ENCODE results near the gene SSBP2. TPM values are rescaled to one million over a fixed set of nuclear protein-coding genes. Genes with fewer than 3 reads are reported as not detected.

Gene SSBP2
- total RNA-seq, 2 experiments from 2014 or later = 13.0 to 14.2 TPM

GRCh38 chr5:81533629-81534405 is 217.1 kb downstream of the SSBP2 start:
- intact Hi-C loops (cut with micrococcal nuclease) = loop anchor here (10.0 kb wide), 1 partner anchor 441 kb away; the partner anchor contains the start of gene ATG10
- Mint-ChIP-seq H3K9me3 (no peaks in the 10 kb centered on the region), H3K36me3 (no peaks in the 10 kb centered on the region), H3K4me3 (no peak overlapping the region), H3K27me3 (no peaks in the 10 kb centered on the region), H3K4me1 (ENCODE audit: low read depth) (peaks cover 32% of the 10 kb centered on the region), H3K27ac (no peak overlapping the region)
- DNase-seq = no peak
- CTCF ChIA-PET = no interaction called here
- POLR2A ChIA-PET = no interaction called here

GRCh38 chr5:81530919-81531318 is 220.0 kb downstream of the SSBP2 start:
- intact Hi-C loops (cut with micrococcal nuclease) = loop anchor here (10.0 kb wide), 1 partner anchor 444 kb away; the partner anchor contains the start of gene ATG10
- no peak for DNase-seq
- CTCF ChIA-PET = no interaction called here

GRCh38 chr5:81525690-81526089 is 225.2 kb downstream of the SSBP2 start:
- ChIA-PET POLR2A (no interaction called here), CTCF (no interaction called here)
- Mint-ChIP-seq H3K4me1 (ENCODE audit: low read depth) (peaks cover 5% of the 10 kb centered on the region), H3K4me3 (no peak overlapping the region), H3K27ac (peak overlapping the region; percentile 8), H3K9me3 (no peaks in the 10 kb centered on the region), H3K27me3 (no peaks in the 10 kb centered on the region), H3K36me3 (no peaks in the 10 kb centered on the region)
- DNase-seq = no peak
- intact Hi-C loops (cut with micrococcal nuclease) = no loop called here

More at GRCh38 chr5:81530919-81531318, 220.0 kb downstream of the SSBP2 start:
- Mint-ChIP-seq H3K27me3 (no peaks in the 10 kb centered on the region), H3K4me1 (ENCODE audit: low read depth) (peaks cover 13% of the 10 kb centered on the region), H3K4me3 (no peak overlapping the region), H3K27ac (no peak overlapping the region), H3K36me3 (no peaks in the 10 kb centered on the region), H3K9me3 (no peaks in the 10 kb centered on the region)
- POLR2A ChIA-PET = no interaction called here

GRCh38 chr5:81524015-81524414 is 226.9 kb downstream of the SSBP2 start:
- Mint-ChIP-seq H3K4me3 (no peak overlapping the region), H3K27ac (no peak overlapping the region), H3K4me1 (ENCODE audit: low read depth) (peaks cover 5% of the 10 kb centered on the region), H3K27me3 (no peaks in the 10 kb centered on the region), H3K36me3 (no peaks in the 10 kb centered on the region), H3K9me3 (no peaks in the 10 kb centered on the region)
- ChIA-PET POLR2A (no interaction called here), CTCF (interaction anchor here (1.3 kb wide), 1 partner anchor 17 kb away, joined by 4 read pairs; no protein-coding TSS in a partner anchor)
- DNase-seq = no peak
- intact Hi-C loops (cut with micrococcal nuclease) = no loop called here

- H3K4me3 Mint-ChIP-seq = no peak overlapping the region
- no peaks in the 10 kb centered on the region for H3K36me3 Mint-ChIP-seq
- no peak overlapping the region for H3K27ac Mint-ChIP-seq
- no peaks in the 10 kb centered on the region for H3K9me3 Mint-ChIP-seq
- ChIA-PET CTCF (no interaction called here), POLR2A (no interaction called here)
- intact Hi-C loops (cut with micrococcal nuclease) = no loop called here
- peaks cover 5% of the 10 kb centered on the region for H3K4me1 Mint-ChIP-seq (ENCODE audit: low read depth)
- H3K27me3 Mint-ChIP-seq = no peaks in the 10 kb centered on the region
- DNase-seq = no peak
These were observed 228.3 kb downstream of the SSBP2 start for GRCh38 chr5:81522571-81522970.

GRCh38 chr5:81520769-81521168 is 230.1 kb downstream of the SSBP2 start:
- H3K4me1 Mint-ChIP-seq (ENCODE audit: low read depth) = peaks cover 5% of the 10 kb centered on the region
- ChIA-PET CTCF (no interaction called here), POLR2A (no interaction called here)
- no peaks in the 10 kb centered on the region for H3K9me3 Mint-ChIP-seq
- H3K27me3 Mint-ChIP-seq = no peaks in the 10 kb centered on the region
- intact Hi-C loops (cut with micrococcal nuclease) = no loop called here
- no peak overlapping the region for H3K27ac Mint-ChIP-seq
- H3K4me3 Mint-ChIP-seq = no peak overlapping the region
- no peaks in the 10 kb centered on the region for H3K36me3 Mint-ChIP-seq
- DNase-seq = no peak

GRCh38 chr5:81519217-81519905 is 231.5 kb downstream of the SSBP2 start:
- no peaks in the 10 kb centered on the region for H3K4me1 Mint-ChIP-seq (ENCODE audit: low read depth)
- ChIA-PET POLR2A (no interaction called here), CTCF (interaction anchor here (0.7 kb wide), 1 partner anchor 191 kb away, joined by 3 read pairs; no protein-coding TSS in a partner anchor)
- intact Hi-C loops (cut with micrococcal nuclease) = no loop called here
- no peak for DNase-seq
- no peaks in the 10 kb centered on the region for H3K9me3 Mint-ChIP-seq
- H3K4me3 Mint-ChIP-seq = no peak overlapping the region
- no peak overlapping the region for H3K27ac Mint-ChIP-seq
- H3K36me3 Mint-ChIP-seq = no peaks in the 10 kb centered on the region
- no peaks in the 10 kb centered on the region for H3K27me3 Mint-ChIP-seq

GRCh38 chr5:81517462-81517861 is 233.4 kb downstream of the SSBP2 start:
- Mint-ChIP-seq H3K9me3 (no peaks in the 10 kb centered on the region), H3K27me3 (no peaks in the 10 kb centered on the region), H3K36me3 (no peaks in the 10 kb centered on the region), H3K27ac (no peak overlapping the region), H3K4me1 (ENCODE audit: low read depth) (no peaks in the 10 kb centered on the region), H3K4me3 (no peak overlapping the region)
- DNase-seq = no peak
- ChIA-PET CTCF (no interaction called here), POLR2A (no interaction called here)
- intact Hi-C loops (cut with micrococcal nuclease) = no loop called here

GRCh38 chr5:81516091-81516490 is 234.8 kb downstream of the SSBP2 start:
- Mint-ChIP-seq H3K9me3 (no peaks in the 10 kb centered on the region), H3K27ac (no peak overlapping the region), H3K36me3 (no peaks in the 10 kb centered on the region), H3K4me3 (no peak overlapping the region), H3K27me3 (no peaks in the 10 kb centered on the region), H3K4me1 (ENCODE audit: low read depth) (no peaks in the 10 kb centered on the region)
- ChIA-PET POLR2A (no interaction called here), CTCF (interaction anchor here (0.6 kb wide), 1 partner anchor 8 kb away, joined by 3 read pairs; no protein-coding TSS in a partner anchor)
- no peak for DNase-seq
- intact Hi-C loops (cut with micrococcal nuclease) = no loop called here

GRCh38 chr5:81513982-81514381 is 236.9 kb downstream of the SSBP2 start:
- DNase-seq = no peak
- no peak overlapping the region for H3K4me3 Mint-ChIP-seq
- H3K27me3 Mint-ChIP-seq = no peaks in the 10 kb centered on the region
- ChIA-PET CTCF (interaction anchor here (0.7 kb wide), 3 partner anchors 325 to 737 kb away, joined by 3 to 5 read pairs (median 3); no protein-coding TSS in a partner anchor), POLR2A (no interaction called here)
- intact Hi-C loops (cut with micrococcal nuclease) = no loop called here
- no peak overlapping the region for H3K27ac Mint-ChIP-seq
- H3K9me3 Mint-ChIP-seq = no peaks in the 10 kb centered on the region
- no peaks in the 10 kb centered on the region for H3K4me1 Mint-ChIP-seq (ENCODE audit: low read depth)
- H3K36me3 Mint-ChIP-seq = no peaks in the 10 kb centered on the region

GRCh38 chr5:81513473-81513872 is 237.4 kb downstream of the SSBP2 start:
- H3K4me1 Mint-ChIP-seq (ENCODE audit: low read depth) = no peaks in the 10 kb centered on the region
- H3K4me3 Mint-ChIP-seq = no peak overlapping the region
- intact Hi-C loops (cut with micrococcal nuclease) = no loop called here
- H3K27ac Mint-ChIP-seq = no peak overlapping the region
- H3K27me3 Mint-ChIP-seq = no peaks in the 10 kb centered on the region
- no peaks in the 10 kb centered on the region for H3K36me3 Mint-ChIP-seq
- no peak for DNase-seq
- CTCF ChIA-PET = interaction anchor here (0.7 kb wide), 3 partner anchors 326 to 738 kb away, joined by 3 to 5 read pairs (median 3); no protein-coding TSS in a partner anchor
- POLR2A ChIA-PET = no interaction called here
- no peaks in the 10 kb centered on the region for H3K9me3 Mint-ChIP-seq

GRCh38 chr5:81506900-81507588 is 243.9 kb downstream of the SSBP2 start:
- H3K27ac Mint-ChIP-seq = no peak overlapping the region
- H3K27me3 Mint-ChIP-seq = no peaks in the 10 kb centered on the region
- intact Hi-C loops (cut with micrococcal nuclease) = loop anchor here (1.0 to 5.0 kb wide), 5 partner anchors 242 to 718 kb away; no protein-coding TSS in a partner anchor
- ChIA-PET CTCF (interaction anchor here (0.6 to 2.2 kb wide), 14 partner anchors 9 to 719 kb away, joined by 3 to 11 read pairs (median 4); partner anchors contain the start of gene SSBP2), POLR2A (no interaction called here)
- no peaks in the 10 kb centered on the region for H3K36me3 Mint-ChIP-seq
- peak; percentile 46 for DNase-seq
- H3K4me1 Mint-ChIP-seq (ENCODE audit: low read depth) = no peaks in the 10 kb centered on the region
- peaks cover 2% of the 10 kb centered on the region for H3K9me3 Mint-ChIP-seq
- H3K4me3 Mint-ChIP-seq = no peak overlapping the region
